Activated B cell treated with CpG ODN at 0.5 μM for 24 hours (primary cell): ENCODE data around the gene PXK. TPM values are rescaled to one million over a fixed set of nuclear protein-coding genes. Genes with fewer than 3 reads are reported as not detected.

Source experiments
- ATAC-seq: fragments of 200-7000 bp; cut with Tn5 transposase; one replicate; pipeline ENCODE4 v1.10.0; 2021; ENCODE audit warnings: low read depth, mild to moderate bottlenecking, moderate library complexity
- CTCF ChIA-PET: fragments of 350-600 bp; sonication (Branson Sonifier 250); formaldehyde crosslinking; loops from one replicate; lab custom pipeline; 2021; ENCODE audit warnings: antibody characterized with exemption; lab: Charles Lee
- POLR2A ChIA-PET: fragments of 350-600 bp; sonication (Branson Sonifier 250); formaldehyde crosslinking; loops from one replicate; lab custom pipeline; 2021; ENCODE audit warnings: antibody characterized with exemption; lab: Charles Lee
- DNase-seq: peaks from one replicate; pipeline ENCODE4 v3.0.0; 2022
- H3K27ac Mint-ChIP-seq: one replicate; pipeline ENCODE4 v1.8.0; 2020; ENCODE audit warnings: mixed read lengths
- H3K27me3 Mint-ChIP-seq: one replicate; pipeline ENCODE4 v1.8.0; 2021; ENCODE audit warnings: mixed read lengths
- H3K36me3 Mint-ChIP-seq: one replicate; pipeline ENCODE4 v1.8.0; 2021; ENCODE audit warnings: low read depth, mixed read lengths
- H3K4me1 Mint-ChIP-seq: one replicate; pipeline ENCODE4 v1.8.0; 2021; ENCODE audit warnings: mixed read lengths
- H3K4me3 Mint-ChIP-seq: one replicate; pipeline ENCODE4 v1.8.0; 2020; ENCODE audit warnings: mild to moderate bottlenecking, mixed read lengths
- H3K9me3 Mint-ChIP-seq: one replicate; pipeline ENCODE4 v1.8.0; 2020; ENCODE audit warnings: mixed read lengths
- CTCF ChIP-seq: fragments of 200-600 bp; IDR thresholded peaks from one replicate; pipeline ENCODE4 v1.8.0; 2022; ENCODE audit warnings: antibody characterized with exemption, mild to moderate bottlenecking
- intact Hi-C: fragments of 100-400 bp; cut with micrococcal nuclease; formaldehyde crosslinking; loops from one replicate; pipeline ENCODE4 v1.15.1; 2024
- total RNA-seq: library from RNA; stranded (reverse); gene quantifications from 2 replicates; pipeline ENCODE4 v1.2.3, GENCODE V29; 2022

The PXK gene
- total RNA-seq, 1 donor from 2014 or later, result 81.3 TPM

- ChIA-PET POLR2A (interaction anchor here (0.8 to 3.3 kb wide), 5 partner anchors 10 to 167 kb away, joined by 4 to 16 read pairs (median 4); no protein-coding TSS in a partner anchor), CTCF (interaction anchor here (1.0 to 2.8 kb wide), 4 partner anchors 31 to 306 kb away, joined by 3 to 23 read pairs (median 4); no protein-coding TSS in a partner anchor)
- peak overlapping the region; percentile 48 for H3K4me3 Mint-ChIP-seq
- peaks cover 38% of the 10 kb centered on the region for H3K4me1 Mint-ChIP-seq
- DNase-seq (no peak), ATAC-seq (no peak)
- TF ChIP-seq CTCF, result no peak
- peaks cover 12% of the 10 kb centered on the region for H3K36me3 Mint-ChIP-seq
- peak overlapping the region; percentile 73 for H3K27ac Mint-ChIP-seq
- intact Hi-C loops, result loop anchor here (1.0 to 5.0 kb wide), 4 partner anchors 9 to 309 kb away; partner anchors contain the start of genes KCTD6 and PXK
- no peaks in the 10 kb centered on the region for H3K27me3 Mint-ChIP-seq
- H3K9me3 Mint-ChIP-seq, result no peaks in the 10 kb centered on the region
Measured at GRCh38 chr3:58323529-58324390, 8.9 kb upstream of the PXK start.

GRCh38 chr3:58324391-58325390, 8.0 kb upstream of the PXK start:
- Mint-ChIP-seq H3K27ac (peak overlapping the region; percentile 73), H3K4me3 (peak overlapping the region; percentile 48), H3K36me3 (peaks cover 5% of the 10 kb centered on the region), H3K4me1 (peaks cover 38% of the 10 kb centered on the region), H3K27me3 (no peaks in the 10 kb centered on the region), H3K9me3 (no peaks in the 10 kb centered on the region)
- ChIA-PET POLR2A (interaction anchor here (0.5 to 3.3 kb wide), 11 partner anchors 9 to 167 kb away, joined by 3 to 16 read pairs (median 4); no protein-coding TSS in a partner anchor), CTCF (interaction anchor here (0.7 to 2.1 kb wide), 6 partner anchors 19 to 305 kb away, joined by 3 to 7 read pairs (median 3); partner anchors contain the start of genes HTD2 and RPP14)
- TF ChIP-seq CTCF, result no peak
- DNase-seq (no peak), ATAC-seq (peak; percentile 47)
- intact Hi-C loops, result loop anchor here (1.0 to 5.0 kb wide), 4 partner anchors 8 to 308 kb away; partner anchors contain the start of genes KCTD6 and PXK

- no peaks in the 10 kb centered on the region for H3K27me3 Mint-ChIP-seq
- CTCF ChIA-PET, result interaction anchor here (0.7 to 2.1 kb wide), 3 partner anchors 20 to 304 kb away, joined by 3 to 7 read pairs (median 3); partner anchors contain the start of genes HTD2, KCTD6 and RPP14
- intact Hi-C loops, result loop anchor here (2.0 kb wide), 1 partner anchor 167 kb away; the partner anchor contains the start of gene KCTD6
Measured at GRCh38 chr3:58325525-58325992, 7.1 kb upstream of the PXK start.

More at GRCh38 chr3:58325525-58325992, 7.1 kb upstream of the PXK start:
- H3K4me1 Mint-ChIP-seq, result peaks cover 38% of the 10 kb centered on the region
- POLR2A ChIA-PET, result interaction anchor here (0.5 to 3.3 kb wide), 7 partner anchors 8 to 77 kb away, joined by 3 to 16 read pairs (median 8); no protein-coding TSS in a partner anchor
- DNase-seq (no peak), ATAC-seq (no peak)
- H3K36me3 Mint-ChIP-seq, result peaks cover 1% of the 10 kb centered on the region
- H3K9me3 Mint-ChIP-seq, result no peaks in the 10 kb centered on the region
- no peak overlapping the region for H3K4me3 Mint-ChIP-seq
- peak overlapping the region; percentile 73 for H3K27ac Mint-ChIP-seq
- TF ChIP-seq CTCF, result no peak
